GM19099 (cell line): ENCODE data around the gene STAG2.

Source experiments
- POLR2A ChIP-seq: IDR thresholded peaks from 3 replicates; pipeline ENCODE4 v1.6.1; 2011; ENCODE audit warnings: low read depth; ENCODE audit not compliant: insufficient read length; ENCODE audit errors: extremely low read depth

STAG2 gene

GRCh38 chrX:123964156-123964834 is 2.8 kb downstream of the STAG2 start:
- no peak for TF ChIP-seq POLR2A

- no peak for TF ChIP-seq POLR2A
Measured at GRCh38 chrX:123965712-123966111, 4.2 kb downstream of the STAG2 start.

- no peak for TF ChIP-seq POLR2A
Measured at GRCh38 chrX:123967497-123967896, 6.0 kb downstream of the STAG2 start.

GRCh38 chrX:123968383-123969050 is 7.0 kb downstream of the STAG2 start:
- no peak for TF ChIP-seq POLR2A

- no peak for TF ChIP-seq POLR2A
Measured at GRCh38 chrX:123971982-123972381, 10.5 kb downstream of the STAG2 start.

GRCh38 chrX:123973921-123974320 is 12.4 kb downstream of the STAG2 start:
- no peak for TF ChIP-seq POLR2A

- TF ChIP-seq POLR2A, result no peak
Measured at GRCh38 chrX:123975180-123975579, 13.7 kb downstream of the STAG2 start.

- TF ChIP-seq POLR2A, result no peak
Measured at GRCh38 chrX:123976706-123977316, 15.3 kb downstream of the STAG2 start.

- no peak for TF ChIP-seq POLR2A
Measured at GRCh38 chrX:123983240-123983639, 21.7 kb downstream of the STAG2 start.

GRCh38 chrX:123986377-123986776 is 24.9 kb downstream of the STAG2 start:
- TF ChIP-seq POLR2A, result no peak

- TF ChIP-seq POLR2A, result no peak
Measured at GRCh38 chrX:123988423-123989111, 27.1 kb downstream of the STAG2 start.

GRCh38 chrX:123989235-123989634 is 27.7 kb downstream of the STAG2 start:
- no peak for TF ChIP-seq POLR2A

- no peak for TF ChIP-seq POLR2A
Measured at GRCh38 chrX:123990169-123990568, 28.7 kb downstream of the STAG2 start.

GRCh38 chrX:123990602-123991001 is 29.1 kb downstream of the STAG2 start:
- TF ChIP-seq POLR2A, result no peak

GRCh38 chrX:123993326-123993725 is 31.8 kb downstream of the STAG2 start:
- no peak for TF ChIP-seq POLR2A
